Measurements from ENCODE around the gene MYCBPAP. TPM values are rescaled to one million over a fixed set of nuclear protein-coding genes. Genes with fewer than 3 reads are reported as not detected.

MYCBPAP gene
- total and polyA plus RNA-seq, 5 donors from 2014 or later: 0.50 to 5.7 (median 1.0) TPM

- Histone ChIP-seq H3K36me3 (ENCODE audit: control insufficient read depth, insufficient read depth, low read length) (peaks cover 22% of the 10 kb centered on the region), H3K9me3 (ENCODE audit: control insufficient read depth in 2 of 2, low read length in 2 of 2) (no peaks in the 10 kb centered on the region), H3K4me3 (ENCODE audit: low read depth, low read length) (peak overlapping the region; percentile 96), H3K4me1 (ENCODE audit: control insufficient read depth, insufficient read depth, low read length, poor library complexity, severe bottlenecking) (peaks cover 15% of the 10 kb centered on the region), H3K27me3 (ENCODE audit: control insufficient read depth, insufficient read depth, low read length) (no peaks in the 10 kb centered on the region), H3K27ac (ENCODE audit: insufficient read depth, low read length, poor library complexity, severe bottlenecking) (peak overlapping the region; percentile 79)
- H3K36me3 Mint-ChIP-seq: peaks cover 12% of the 10 kb centered on the region
- peaks cover 13% of the 10 kb centered on the region for H3K27me3 Mint-ChIP-seq
- no peaks in the 10 kb centered on the region for H3K9me3 Mint-ChIP-seq
- peak; percentile 32 to 46 for ATAC-seq (ENCODE audit: low read depth in 2 of 2)
- peak; percentile 46 to 85 (median 63) for DNase-seq
- H3K4me3 Mint-ChIP-seq: peak overlapping the region; percentile 87 to 95 (median 92)
- H3K4me1 Mint-ChIP-seq: peaks cover 10 to 28% (median 15%) of the 10 kb centered on the region in 4 donors
- H3K27ac Mint-ChIP-seq: peak overlapping the region; percentile 60 to 86 (median 80)
These were observed 28.6 kb upstream of the MYCBPAP start for GRCh38 chr17:50479522-50480141.

GRCh38 chr17:50480142-50480764 is 28.0 kb upstream of the MYCBPAP start:
- peaks cover 10 to 28% (median 15%) of the 10 kb centered on the region in 4 donors for H3K4me1 Mint-ChIP-seq
- no peak for ATAC-seq (ENCODE audit: low read depth in 2 of 2)

DNA sequence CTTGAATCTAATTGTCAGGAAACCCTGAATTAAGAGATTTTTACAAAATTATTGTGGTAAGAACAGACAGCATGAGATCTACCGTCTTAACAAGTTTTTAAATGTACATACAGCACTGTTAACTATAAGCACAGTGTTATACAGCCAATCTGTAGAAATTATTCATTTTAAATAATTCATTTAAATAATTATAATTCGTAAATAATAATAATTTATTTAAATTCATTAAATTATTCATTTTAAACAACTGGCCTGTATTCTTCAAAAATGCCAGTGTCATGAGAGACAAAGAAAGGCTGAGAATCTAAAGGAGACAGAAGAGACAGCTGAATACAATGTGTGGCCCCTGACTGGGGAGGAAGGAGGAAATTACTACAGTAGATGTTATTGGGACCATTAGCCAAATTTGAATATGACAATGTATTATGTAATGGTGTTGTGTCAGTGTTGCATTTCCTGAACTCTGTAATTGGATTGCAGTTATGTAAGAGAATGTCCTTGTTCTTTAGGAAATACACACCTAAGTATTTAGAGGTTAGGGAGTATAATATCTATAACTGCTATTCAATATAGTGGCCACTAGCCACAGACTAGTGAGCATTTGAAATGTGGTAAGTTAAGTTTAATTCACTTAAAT is 27.3 kb upstream of the MYCBPAP start:
- Histone ChIP-seq H3K27me3 (ENCODE audit: control insufficient read depth, insufficient read depth, low read length) (no peaks in the 10 kb centered on the region), H3K4me1 (ENCODE audit: control insufficient read depth, insufficient read depth, low read length, poor library complexity, severe bottlenecking) (peaks cover 15% of the 10 kb centered on the region), H3K9me3 (ENCODE audit: control insufficient read depth in 2 of 2, low read length in 2 of 2) (no peaks in the 10 kb centered on the region), H3K36me3 (ENCODE audit: control insufficient read depth, insufficient read depth, low read length) (peaks cover 34% of the 10 kb centered on the region), H3K4me3 (ENCODE audit: low read depth, low read length) (no peak overlapping the region), H3K27ac (ENCODE audit: insufficient read depth, low read length, poor library complexity, severe bottlenecking) (no peak overlapping the region)
- H3K4me1 Mint-ChIP-seq: peaks cover 10 to 28% (median 15%) of the 10 kb centered on the region in 4 donors
- peak overlapping the region in 3 of 4 donors; percentile 50 to 94 (median 58) for H3K4me3 Mint-ChIP-seq
- peak overlapping the region in 1 of 3 donors; percentile 86 for H3K27ac Mint-ChIP-seq
- H3K9me3 Mint-ChIP-seq: no peaks in the 10 kb centered on the region
- peaks cover 13% of the 10 kb centered on the region for H3K27me3 Mint-ChIP-seq
- peaks cover 22% of the 10 kb centered on the region for H3K36me3 Mint-ChIP-seq
- DNase-seq (no peak), ATAC-seq (ENCODE audit: low read depth in 2 of 2) (no peak)

More at GRCh38 chr17:50480142-50480764, 28.0 kb upstream of the MYCBPAP start:
- Histone ChIP-seq H3K36me3 (ENCODE audit: control insufficient read depth, insufficient read depth, low read length) (peaks cover 26% of the 10 kb centered on the region), H3K9me3 (ENCODE audit: control insufficient read depth in 2 of 2, low read length in 2 of 2) (no peaks in the 10 kb centered on the region), H3K27me3 (ENCODE audit: control insufficient read depth, insufficient read depth, low read length) (no peaks in the 10 kb centered on the region), H3K4me1 (ENCODE audit: control insufficient read depth, insufficient read depth, low read length, poor library complexity, severe bottlenecking) (peaks cover 15% of the 10 kb centered on the region), H3K27ac (ENCODE audit: insufficient read depth, low read length, poor library complexity, severe bottlenecking) (no peak overlapping the region), H3K4me3 (ENCODE audit: low read depth, low read length) (no peak overlapping the region)
- peak overlapping the region; percentile 87 to 95 (median 92) for H3K4me3 Mint-ChIP-seq
- no peak for DNase-seq
- H3K27ac Mint-ChIP-seq: peak overlapping the region in 1 of 3 donors; percentile 11
- H3K9me3 Mint-ChIP-seq: no peaks in the 10 kb centered on the region
- H3K27me3 Mint-ChIP-seq: peaks cover 13% of the 10 kb centered on the region
- peaks cover 15% of the 10 kb centered on the region for H3K36me3 Mint-ChIP-seq

DNA sequence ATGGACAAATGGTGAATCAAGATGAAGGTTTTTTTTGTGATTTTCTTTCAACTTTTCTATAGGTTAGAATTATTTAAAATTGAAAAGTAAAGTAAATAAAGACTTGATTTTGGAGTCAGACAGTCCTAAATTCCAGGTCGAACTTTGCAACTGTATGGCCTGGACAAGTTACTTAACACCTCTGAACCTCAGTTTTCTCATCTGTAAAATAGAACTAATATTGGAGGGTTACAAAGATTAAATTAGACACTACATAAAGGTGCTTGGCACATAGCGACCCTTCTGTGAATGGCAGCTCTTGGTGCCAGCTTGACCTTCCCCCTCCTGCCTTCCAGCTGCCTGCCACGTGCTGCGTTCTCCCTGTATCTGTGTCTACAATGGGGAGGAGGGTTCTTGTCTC is 26.6 kb upstream of the MYCBPAP start:
- Histone ChIP-seq H3K27me3 (ENCODE audit: control insufficient read depth, insufficient read depth, low read length) (no peaks in the 10 kb centered on the region), H3K9me3 (ENCODE audit: control insufficient read depth in 2 of 2, low read length in 2 of 2) (no peaks in the 10 kb centered on the region), H3K36me3 (ENCODE audit: control insufficient read depth, insufficient read depth, low read length) (peaks cover 35% of the 10 kb centered on the region), H3K27ac (ENCODE audit: insufficient read depth, low read length, poor library complexity, severe bottlenecking) (no peak overlapping the region), H3K4me3 (ENCODE audit: low read depth, low read length) (no peak overlapping the region), H3K4me1 (ENCODE audit: control insufficient read depth, insufficient read depth, low read length, poor library complexity, severe bottlenecking) (peaks cover 15% of the 10 kb centered on the region)
- H3K4me3 Mint-ChIP-seq: no peak overlapping the region
- H3K9me3 Mint-ChIP-seq: no peaks in the 10 kb centered on the region
- peak overlapping the region in 1 of 3 donors; percentile 52 for H3K27ac Mint-ChIP-seq
- no peak for ATAC-seq (ENCODE audit: low read depth in 2 of 2)
- H3K36me3 Mint-ChIP-seq: peaks cover 23% of the 10 kb centered on the region
- peaks cover 8% of the 10 kb centered on the region for H3K27me3 Mint-ChIP-seq
- peaks cover 10 to 28% (median 15%) of the 10 kb centered on the region in 4 donors for H3K4me1 Mint-ChIP-seq
- no peak for DNase-seq

DNA sequence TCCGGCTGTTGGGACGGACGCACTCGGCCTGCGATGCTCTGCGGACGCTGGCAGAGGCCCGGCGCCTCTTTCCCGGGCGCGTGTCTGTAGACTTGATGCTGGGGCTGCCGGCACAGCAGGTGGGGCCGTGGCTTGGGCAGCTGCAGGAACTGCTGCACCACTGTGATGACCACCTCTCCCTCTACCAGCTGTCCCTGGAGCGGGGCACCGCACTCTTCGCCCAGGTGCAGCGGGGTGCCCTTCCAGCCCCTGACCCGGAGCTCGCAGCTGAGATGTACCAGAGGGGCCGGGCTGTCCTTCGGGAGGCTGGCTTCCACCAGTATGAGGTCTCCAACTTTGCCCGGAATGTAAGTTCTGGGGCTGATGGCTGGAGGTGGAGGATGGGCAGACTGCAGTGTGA is 26.1 kb upstream of the MYCBPAP start:
- Mint-ChIP-seq H3K27ac (peak overlapping the region in 1 of 3 donors; percentile 52), H3K4me1 (peaks cover 10 to 28% (median 15%) of the 10 kb centered on the region in 4 donors), H3K27me3 (peaks cover 5% of the 10 kb centered on the region)

GRCh38 chr17:50482516-50482915 is 25.7 kb upstream of the MYCBPAP start:
- Mint-ChIP-seq H3K4me3 (peak overlapping the region in 1 of 4 donors; percentile 6), H3K4me1 (peaks cover 10 to 28% (median 15%) of the 10 kb centered on the region in 4 donors), H3K36me3 (peaks cover 23% of the 10 kb centered on the region), H3K9me3 (no peaks in the 10 kb centered on the region), H3K27me3 (peaks cover 5% of the 10 kb centered on the region), H3K27ac (peak overlapping the region in 2 of 3 donors; percentile 36 to 52)
- H3K9me3 ChIP-seq (ENCODE audit: control insufficient read depth in 2 of 2, low read length in 2 of 2): no peaks in the 10 kb centered on the region
- peaks cover 38% of the 10 kb centered on the region for H3K36me3 ChIP-seq (ENCODE audit: control insufficient read depth, insufficient read depth, low read length)
- peak; percentile 54 to 74 (median 67) for DNase-seq
- peak overlapping the region; percentile 14 for H3K27ac ChIP-seq (ENCODE audit: insufficient read depth, low read length, poor library complexity, severe bottlenecking)
- ATAC-seq (ENCODE audit: low read depth in 2 of 2): no peak
- H3K27me3 ChIP-seq (ENCODE audit: control insufficient read depth, insufficient read depth, low read length): no peaks in the 10 kb centered on the region
- H3K4me3 ChIP-seq (ENCODE audit: low read depth, low read length): no peak overlapping the region
- peaks cover 15% of the 10 kb centered on the region for H3K4me1 ChIP-seq (ENCODE audit: control insufficient read depth, insufficient read depth, low read length, poor library complexity, severe bottlenecking)

More for the DNA sequence above, 26.1 kb upstream of the MYCBPAP start:
- ATAC-seq (ENCODE audit: low read depth in 2 of 2) (no peak), DNase-seq (no peak)
- Mint-ChIP-seq H3K9me3 (no peaks in the 10 kb centered on the region), H3K4me3 (no peak overlapping the region), H3K36me3 (peaks cover 23% of the 10 kb centered on the region)
- no peak overlapping the region for H3K4me3 ChIP-seq (ENCODE audit: low read depth, low read length)
- H3K36me3 ChIP-seq (ENCODE audit: control insufficient read depth, insufficient read depth, low read length): peaks cover 35% of the 10 kb centered on the region
- H3K9me3 ChIP-seq (ENCODE audit: control insufficient read depth in 2 of 2, low read length in 2 of 2): no peaks in the 10 kb centered on the region
- peak overlapping the region; percentile 14 for H3K27ac ChIP-seq (ENCODE audit: insufficient read depth, low read length, poor library complexity, severe bottlenecking)
- H3K4me1 ChIP-seq (ENCODE audit: control insufficient read depth, insufficient read depth, low read length, poor library complexity, severe bottlenecking): peaks cover 15% of the 10 kb centered on the region
- H3K27me3 ChIP-seq (ENCODE audit: control insufficient read depth, insufficient read depth, low read length): no peaks in the 10 kb centered on the region

GRCh38 chr17:50483266-50483665 is 25.0 kb upstream of the MYCBPAP start:
- Mint-ChIP-seq H3K36me3 (peaks cover 23% of the 10 kb centered on the region), H3K4me3 (no peak overlapping the region), H3K4me1 (peaks cover 7 to 24% (median 14%) of the 10 kb centered on the region in 4 donors), H3K27me3 (peaks cover 2% of the 10 kb centered on the region), H3K9me3 (no peaks in the 10 kb centered on the region), H3K27ac (peak overlapping the region in 1 of 3 donors; percentile 52)
- Histone ChIP-seq H3K4me3 (ENCODE audit: low read depth, low read length) (no peak overlapping the region), H3K9me3 (ENCODE audit: control insufficient read depth in 2 of 2, low read length in 2 of 2) (no peaks in the 10 kb centered on the region), H3K36me3 (ENCODE audit: control insufficient read depth, insufficient read depth, low read length) (peaks cover 40% of the 10 kb centered on the region), H3K27me3 (ENCODE audit: control insufficient read depth, insufficient read depth, low read length) (no peaks in the 10 kb centered on the region), H3K27ac (ENCODE audit: insufficient read depth, low read length, poor library complexity, severe bottlenecking) (no peak overlapping the region), H3K4me1 (ENCODE audit: control insufficient read depth, insufficient read depth, low read length, poor library complexity, severe bottlenecking) (peaks cover 12% of the 10 kb centered on the region)
- DNase-seq: no peak
- no peak for ATAC-seq (ENCODE audit: low read depth in 2 of 2)

All from CD4-positive, CD25-positive, alpha-beta regulatory T cell (primary cell).